ENCODE measurements around the gene WDR90. TPM values are rescaled to one million over a fixed set of nuclear protein-coding genes. Genes with fewer than 3 reads are reported as not detected.
A peak's percentile ranks its signal among the peaks of the same experiment; 100 is the strongest.

Gene WDR90
- total RNA-seq, 1 experiment from 2014 or later: 68.2 TPM

- Histone ChIP-seq H3K9me3 (ENCODE audit: control insufficient read depth, low read depth, low read length) (no peaks in the 10 kb centered on the region), H3K27ac (ENCODE audit: insufficient read length, low read depth, low read length) (no peak overlapping the region), H2BK20ac (ENCODE audit: low read depth, low read length, poor library complexity, severe bottlenecking) (no peak overlapping the region), H4K5ac (ENCODE audit: insufficient read length, low read depth, low read length) (no peak overlapping the region), H4K8ac (replicated peaks; ENCODE audit: insufficient read length, low read depth, low read length) (no peak overlapping the region), H2AFZ (ENCODE audit: low read length) (no peak overlapping the region), H2BK120ac (ENCODE audit: low read depth, low read length, poor library complexity, severe bottlenecking) (no peak overlapping the region), H3K4me1 (ENCODE audit: insufficient read depth, low read length) (no peaks in the 10 kb centered on the region; the same call in 1 of the 2 replicates), H4K20me1 (ENCODE audit: control insufficient read depth, insufficient read depth, insufficient read length) (no peaks in the 10 kb centered on the region), H2BK12ac (ENCODE audit: insufficient read length, low read depth, low read length) (no peak overlapping the region), H3K79me1 (ENCODE audit: insufficient read depth, low read depth, low read length, poor library complexity, severe bottlenecking) (no peaks in the 10 kb centered on the region), H2BK15ac (ENCODE audit: low read depth, low read length) (no peak overlapping the region), H3K4ac (ENCODE audit: low read depth, low read length) (no peak overlapping the region), H2BK5ac (ENCODE audit: insufficient read length, low read length) (no peak overlapping the region), H3K23me2 (ENCODE audit: insufficient read length, low read depth, low read length, poor library complexity, severe bottlenecking) (peaks cover 13% of the 10 kb centered on the region), H3K9ac (ENCODE audit: extremely low read depth, insufficient read length, low read length) (no peak overlapping the region), H3T11ph (ENCODE audit: low read length) (no peak overlapping the region), H3K14ac (ENCODE audit: insufficient read depth, low read length) (no peak overlapping the region), H4K91ac (ENCODE audit: insufficient read length, low read depth, low read length) (no peak overlapping the region), H3K56ac (ENCODE audit: insufficient read length, low read depth, low read length) (no peak overlapping the region), H3K18ac (ENCODE audit: insufficient read length, low read depth, low read length) (no peak overlapping the region), H3K27me3 (ENCODE audit: insufficient read depth, low read length) (no peaks in the 10 kb centered on the region), H2AK5ac (ENCODE audit: insufficient read length, low read length) (no peak overlapping the region), H3K23ac (ENCODE audit: insufficient read length, low read depth, low read length) (no peak overlapping the region), H3K4me2 (ENCODE audit: insufficient read depth, insufficient read length, low read length) (no peak overlapping the region), H3K79me2 (ENCODE audit: insufficient read depth, low read length) (peaks cover 2% of the 10 kb centered on the region; the same call in 1 of the 2 replicates)
- peaks cover 0 to 6% (median 1%) of the 10 kb centered on the region in 3 experiments; a peak in 4 of 7 replicates for H3K36me3 Mint-ChIP-seq (ENCODE audit: insufficient read depth in 1 of 3, low read depth in 3 of 3)
- WGBS (ENCODE audit: extremely low coverage, insufficient read length, low lambda C conversion rate): no CpG with 5 or more reads among the region's 15 CpGs
- no peak for TF ChIP-seq CTCF (conservative IDR thresholded peaks at IDR 0.05)
- peaks cover 3% of the 10 kb centered on the region in 2 experiments; a peak in 2 of 5 replicates for H3K9me3 Mint-ChIP-seq
- H3K27me3 Mint-ChIP-seq (ENCODE audit: low read depth): peaks cover 2% of the 10 kb centered on the region; the same call in 1 of the 2 replicates
- peaks cover 11 to 25% of the 10 kb centered on the region in 2 experiments for H3K4me1 Mint-ChIP-seq
- DNase-seq: no peak
- H3K27ac Mint-ChIP-seq: no peak overlapping the region; a peak in 1 of 7 replicates
- peak overlapping the region; percentile 52 to 72 for H3K4me3 Mint-ChIP-seq
Measured at GRCh38 chr16:638034-638543, 11.1 kb upstream of the WDR90 start.
